Measurements from ENCODE around the gene TUBAL3.
A peak's percentile ranks its signal among the peaks of the same experiment; 100 is the strongest.
"Not testable (repeated sequence)": the region's sequence is repeated elsewhere in the genome, so short reads cannot be mapped to it uniquely, and the experiment has no call there.

Gene TUBAL3

GRCh38 chr10:5419466-5420094 lies 15.0 kb upstream of the TUBAL3 start:
- no peak for DNase-seq

GRCh38 chr10:5418584-5418983 lies 14.0 kb upstream of the TUBAL3 start:
- DNase-seq: no peak

DNA sequence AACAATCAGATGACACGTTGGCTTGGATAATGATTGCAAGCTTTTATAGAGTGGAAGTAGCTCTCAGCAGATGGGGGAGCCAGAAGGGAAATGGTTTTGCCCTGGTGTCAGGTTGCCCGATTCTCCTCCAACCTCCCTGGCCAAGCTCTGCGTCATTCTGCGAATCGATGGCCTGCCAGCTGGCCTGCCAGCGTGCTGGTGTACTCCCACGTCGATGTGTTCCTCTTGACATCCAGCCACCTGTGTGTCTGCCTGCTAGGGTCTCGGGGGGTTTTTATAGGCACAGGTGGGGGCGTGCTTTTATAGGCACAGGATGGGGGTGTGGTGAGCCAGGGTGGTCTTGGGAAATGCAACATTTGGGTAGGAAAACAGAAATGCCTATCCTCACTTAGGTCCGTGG lies 12.4 kb upstream of the TUBAL3 start:
- no peak for DNase-seq

GRCh38 chr10:5413012-5413938 lies 8.6 kb upstream of the TUBAL3 start:
- DNase-seq: no peak

GRCh38 chr10:5412277-5412941 lies 7.8 kb upstream of the TUBAL3 start, which contains the start of gene NET1:
NET1 (plus strand) TSS chr10:5412557; CDS start chr10:5412693, 136 bp downstream.
- peak; percentile 87 for DNase-seq

DNA sequence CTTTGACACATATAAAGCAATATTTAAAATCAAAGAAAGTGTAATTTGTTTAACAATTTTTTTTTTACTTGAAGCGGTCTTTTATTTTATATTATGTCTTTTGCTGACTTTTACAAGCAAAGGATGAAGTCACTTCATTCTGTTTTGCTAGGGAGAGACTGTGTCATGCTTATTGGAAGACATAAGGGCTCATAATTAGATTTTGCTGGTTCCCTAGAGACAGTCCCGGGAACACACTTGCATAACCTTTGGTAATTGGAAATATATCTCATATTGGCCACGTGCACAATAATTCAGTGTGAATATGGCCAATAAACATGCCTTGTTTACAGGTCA lies 7.3 kb upstream of the TUBAL3 start:
- no peak for DNase-seq

- not testable (repeated sequence) for DNase-seq
Observed at GRCh38 chr10:5410787-5411186, 6.2 kb upstream of the TUBAL3 start.

DNA sequence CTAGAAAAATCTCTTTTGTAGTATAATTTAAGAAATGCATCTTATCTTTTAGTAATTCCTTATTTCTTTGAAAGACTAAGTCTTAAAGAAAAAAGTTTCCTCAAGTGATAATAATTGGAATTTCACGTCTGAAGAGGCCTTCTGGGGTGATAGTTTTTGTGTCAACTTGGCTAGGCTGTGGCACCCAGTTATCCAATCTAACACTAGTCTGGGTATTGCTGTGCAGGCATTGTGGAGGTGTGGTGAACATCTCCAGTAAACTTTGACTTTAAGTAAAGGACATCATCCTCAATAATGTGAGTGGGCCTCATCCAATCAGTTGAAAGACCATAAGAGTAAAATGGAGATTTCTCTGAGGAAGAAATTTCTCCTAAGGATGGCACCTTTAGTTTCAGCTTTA lies 2.3 kb upstream of the TUBAL3 start:
- no peak for DNase-seq

DNA sequence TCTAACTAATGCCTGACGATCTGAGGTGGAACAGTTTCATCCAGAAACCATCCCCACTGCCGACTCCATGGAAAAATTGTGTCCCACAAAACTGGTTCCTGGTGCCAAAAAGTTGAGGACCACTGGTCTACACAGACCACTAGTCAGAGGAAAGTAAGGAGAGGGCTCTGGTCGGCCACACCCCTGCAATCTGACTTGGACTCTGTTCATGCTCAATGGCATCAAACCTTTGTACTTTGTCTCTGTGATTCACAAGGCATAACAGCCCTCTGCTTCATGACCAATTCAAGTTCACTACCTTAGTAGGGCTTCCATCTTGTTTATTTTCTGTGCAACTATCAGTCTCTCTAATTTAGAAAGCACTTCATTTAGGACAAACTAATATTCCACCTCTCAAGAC lies 1.8 kb downstream of the TUBAL3 start:
- no peak for DNase-seq

GRCh38 chr10:5400468-5401240 lies 4.0 kb downstream of the TUBAL3 start:
- no peak for DNase-seq

GRCh38 chr10:5399332-5399731 lies 5.3 kb downstream of the TUBAL3 start:
- no peak for DNase-seq

GRCh38 chr10:5396556-5397300 lies 7.9 kb downstream of the TUBAL3 start:
- DNase-seq: no peak

DNA sequence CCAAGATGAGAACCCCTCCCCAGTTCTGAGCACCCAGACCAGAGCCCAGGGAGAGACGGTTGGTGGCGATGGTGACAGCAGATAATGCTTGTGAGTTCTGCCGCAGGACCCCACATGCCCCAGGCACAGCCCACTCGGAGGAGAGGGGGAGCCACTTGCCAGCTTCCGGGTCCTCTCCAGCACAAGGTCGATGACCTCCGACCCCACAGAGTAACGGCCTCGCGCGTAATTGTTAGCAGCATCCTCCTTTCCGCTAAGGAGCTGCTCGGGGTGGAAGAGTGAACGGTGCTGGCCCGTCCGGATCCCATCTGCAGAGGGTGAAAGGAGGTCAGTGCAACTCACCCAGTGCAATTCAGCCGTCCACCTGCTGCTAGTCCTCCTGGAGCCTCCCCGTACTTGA lies 9.5 kb downstream of the TUBAL3 start:
- no peak for DNase-seq

DNA sequence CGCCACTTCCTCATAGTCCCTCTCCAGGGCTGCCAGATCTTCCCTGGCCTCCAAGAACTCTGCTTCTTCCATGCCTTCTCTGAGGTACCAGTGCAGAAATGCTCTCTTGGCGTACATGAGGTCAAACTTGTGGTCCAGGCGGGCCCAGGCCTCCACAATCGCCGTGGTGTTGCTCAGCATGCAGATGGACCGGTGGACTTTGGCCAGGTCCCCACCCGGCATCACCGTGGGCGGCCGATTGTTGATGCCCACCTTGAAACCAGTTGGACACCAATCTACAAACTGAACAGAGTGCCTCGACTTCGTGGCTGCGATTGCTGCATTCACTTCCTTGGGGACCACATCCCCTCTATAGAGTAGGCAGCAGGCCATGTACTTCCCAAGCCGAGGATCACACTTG lies 11.1 kb downstream of the TUBAL3 start:
- no peak for DNase-seq

- DNase-seq: no peak
Observed at GRCh38 chr10:5391790-5392189, 12.8 kb downstream of the TUBAL3 start.

- no peak for DNase-seq
Observed at GRCh38 chr10:5390607-5391205, 13.9 kb downstream of the TUBAL3 start.

GRCh38 chr10:5387169-5387568 lies 17.5 kb downstream of the TUBAL3 start:
- no peak for DNase-seq

DNA sequence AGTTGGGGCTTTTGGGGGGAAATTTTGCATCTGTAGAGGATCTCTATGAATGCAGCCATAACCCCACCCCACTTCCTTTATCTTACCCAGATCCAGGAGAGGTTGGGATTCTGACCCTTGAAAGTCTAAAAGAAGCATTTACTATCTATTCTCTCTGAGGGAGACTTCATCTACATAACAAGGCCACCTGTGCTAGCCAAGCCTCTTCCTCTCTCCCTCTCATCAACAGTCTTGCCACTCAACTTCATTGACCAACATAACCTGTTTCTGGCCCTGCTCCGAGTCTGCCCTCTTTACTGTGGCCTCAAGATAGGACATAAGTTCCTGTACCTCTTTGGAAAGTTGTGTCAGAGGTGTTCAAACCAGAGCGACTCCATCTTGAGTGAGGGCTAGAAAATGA lies 19.4 kb downstream of the TUBAL3 start:
- DNase-seq: no peak

GRCh38 chr10:5381187-5381586 lies 23.4 kb downstream of the TUBAL3 start:
- no peak for DNase-seq

DNA sequence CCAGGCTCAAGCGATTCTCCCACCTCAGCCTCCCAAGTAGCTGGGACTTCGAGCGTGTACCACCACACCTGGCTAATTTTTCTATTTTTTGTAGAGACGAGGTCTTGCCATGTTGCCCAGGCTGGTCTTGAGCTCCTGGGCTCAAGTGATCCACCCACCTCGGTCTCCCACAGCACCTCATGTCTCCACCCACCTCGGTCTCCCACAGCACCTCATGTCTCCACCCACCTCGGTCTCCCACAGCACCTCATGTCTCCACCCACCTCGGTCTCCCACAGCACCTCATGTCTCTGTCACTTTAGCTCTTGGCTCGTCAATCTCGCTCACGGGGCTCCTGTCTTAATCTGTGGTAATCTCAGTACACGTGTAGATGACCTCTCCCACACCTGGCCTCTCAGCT lies 24.2 kb downstream of the TUBAL3 start:
- not testable (repeated sequence) for DNase-seq

GRCh38 chr10:5379202-5379601 lies 25.4 kb downstream of the TUBAL3 start:
- not testable (repeated sequence) for DNase-seq

DNA sequence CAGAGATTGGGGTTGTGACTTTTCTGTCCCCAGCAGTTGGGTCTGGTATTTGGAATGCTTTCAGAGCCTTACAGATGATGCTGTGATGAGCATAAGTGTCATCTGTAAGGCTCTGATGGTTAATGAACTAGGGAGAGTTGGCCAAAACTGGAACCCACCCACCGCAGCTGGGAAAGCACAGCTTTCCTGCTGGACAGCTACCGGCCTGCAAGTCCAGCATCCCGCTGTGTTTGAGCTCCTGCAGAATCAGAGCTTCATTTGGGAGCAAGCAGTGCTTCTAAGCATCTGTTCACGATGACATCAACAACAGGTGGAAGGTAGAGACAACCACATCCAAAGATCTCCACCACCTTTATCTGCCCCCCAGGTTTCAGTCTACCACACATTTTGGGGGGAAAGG lies 28.2 kb downstream of the TUBAL3 start:
- DNase-seq: no peak
